ENCODE measurements around the gene OSBPL6.

Gene OSBPL6

DNA sequence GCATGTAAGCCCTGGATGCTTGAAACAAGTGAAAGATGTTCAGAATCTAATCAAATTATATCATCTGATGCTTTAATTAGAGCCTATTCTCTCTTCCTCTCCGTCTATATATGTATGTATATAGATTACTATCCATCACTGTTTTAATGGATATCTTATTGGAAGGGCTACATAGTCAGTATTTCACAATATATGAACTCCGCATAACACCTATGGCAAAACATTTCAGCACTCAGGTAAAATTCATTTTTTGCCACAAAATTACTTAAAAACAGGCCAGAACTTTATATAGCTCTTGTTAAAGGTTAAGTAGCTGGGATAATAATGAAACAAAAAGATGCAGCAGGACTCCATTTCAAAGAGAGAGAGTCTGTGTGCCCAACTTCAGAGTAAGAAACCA is 258.0 kb downstream of the OSBPL6 start:
- H3K9ac ChIP-seq (ENCODE audit: low read length) = no peak overlapping the region
- peaks cover 12% of the 10 kb centered on the region for H3K4me1 ChIP-seq (ENCODE audit: control insufficient read depth, insufficient read depth, low read length)
- no peaks in the 10 kb centered on the region for H3K9me3 ChIP-seq (ENCODE audit: control insufficient read depth, low read length)
- H3K27me3 ChIP-seq (ENCODE audit: control insufficient read depth, insufficient read depth, low read length) = no peaks in the 10 kb centered on the region
- H3K4me3 ChIP-seq (ENCODE audit: low read length) = no peak overlapping the region
- H3K36me3 ChIP-seq (ENCODE audit: control insufficient read depth, insufficient read depth, low read length) = peaks cover 3% of the 10 kb centered on the region
